HPDE6-E6E7 (cell line): Measurements from ENCODE around the gene TTC8.
"Not testable (repeated sequence)": the region's sequence is repeated elsewhere in the genome, so short reads cannot be mapped to it uniquely, and the experiment has no call there.

ENCODE experiments used
- DNase-seq: peaks from one replicate; pipeline ENCODE4 v3.0.0; 2011; ENCODE audit warnings: missing footprints; ENCODE audit errors: extremely low spot score

Gene TTC8

DNA sequence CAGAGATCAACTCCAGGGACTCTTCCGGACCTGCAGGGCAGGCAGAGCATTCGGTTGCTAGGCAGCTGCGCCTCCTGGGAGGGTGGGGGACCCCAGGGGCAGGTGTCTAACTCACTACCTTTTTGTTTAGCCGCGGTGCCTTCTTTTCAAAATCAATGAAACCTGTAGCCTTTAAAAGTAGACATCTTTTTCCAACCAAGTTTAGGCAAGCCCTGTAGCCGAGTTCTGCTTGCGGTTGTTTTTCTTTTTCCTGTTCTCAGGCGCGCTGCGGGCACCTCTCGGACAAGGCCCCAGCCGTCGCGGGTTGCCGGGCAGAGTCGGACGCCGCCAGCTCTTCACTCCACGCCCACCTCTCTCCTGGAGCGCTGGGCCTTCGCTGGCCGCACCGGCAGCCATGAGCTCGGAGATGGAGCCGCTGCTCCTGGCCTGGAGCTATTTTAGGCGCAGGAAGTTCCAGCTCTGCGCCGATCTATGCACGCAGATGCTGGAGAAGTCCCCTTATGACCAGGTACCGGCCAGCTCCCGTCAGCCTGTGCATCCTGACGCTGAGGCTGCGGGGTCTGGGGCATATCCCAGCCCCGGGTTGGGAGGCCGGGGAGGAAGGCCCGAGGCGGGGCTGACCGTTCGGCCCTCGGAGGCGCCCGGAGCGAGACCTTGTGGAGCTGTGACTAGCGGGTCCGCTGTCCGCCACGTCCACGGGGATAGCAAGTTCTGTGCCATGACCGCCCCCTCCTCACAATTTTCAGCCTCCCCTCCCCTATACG, at the start of gene TTC8:
TSS of gene TTC8 (plus strand) at position 338 of the 764 bp plus-strand sequence. CDS start at position 395, 57 bp downstream.
- peak; percentile 90 for DNase-seq

DNA sequence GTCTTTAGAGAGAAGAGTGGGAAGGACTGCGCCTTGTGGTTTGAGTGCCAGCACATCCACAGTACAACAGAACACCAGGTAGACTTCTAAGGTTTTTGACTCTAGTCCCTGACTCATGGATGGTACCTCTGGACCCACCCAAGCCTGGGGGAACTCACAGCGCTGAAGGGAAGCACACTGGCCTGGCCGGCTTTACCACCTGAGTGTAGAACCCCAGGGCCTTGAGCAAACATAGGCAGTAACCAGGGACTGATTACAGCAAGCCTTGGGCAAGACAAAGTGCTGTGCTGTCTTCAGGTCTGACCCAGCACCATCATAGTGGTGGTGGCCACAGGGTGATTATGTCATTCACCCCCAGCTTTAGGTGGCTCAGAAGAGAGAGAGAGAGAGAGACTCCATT, 48.9 kb upstream of the TTC8 start:
- peak; percentile 27 for DNase-seq

DNA sequence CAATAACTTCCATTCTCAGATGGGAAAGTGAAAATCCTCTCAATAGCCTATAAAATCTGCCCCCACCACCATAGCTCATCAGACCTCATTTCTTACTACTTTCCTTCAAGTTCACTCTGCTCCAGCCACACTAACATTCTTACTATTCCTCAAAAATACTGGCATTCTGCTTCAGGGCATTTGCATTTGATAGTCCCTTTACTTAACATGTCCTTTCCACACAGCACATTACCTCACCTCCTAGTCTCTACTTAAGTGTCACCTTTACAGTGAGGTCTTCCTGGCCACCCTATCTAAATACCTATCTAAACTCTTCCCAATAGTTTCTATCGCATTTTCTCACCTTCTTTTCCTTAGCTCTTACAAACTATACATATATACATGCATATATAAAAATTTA, 38.5 kb upstream of the TTC8 start:
- DNase-seq = no peak

GRCh38 chr14:88786715-88787114, 37.7 kb upstream of the TTC8 start:
- DNase-seq = no peak

DNA sequence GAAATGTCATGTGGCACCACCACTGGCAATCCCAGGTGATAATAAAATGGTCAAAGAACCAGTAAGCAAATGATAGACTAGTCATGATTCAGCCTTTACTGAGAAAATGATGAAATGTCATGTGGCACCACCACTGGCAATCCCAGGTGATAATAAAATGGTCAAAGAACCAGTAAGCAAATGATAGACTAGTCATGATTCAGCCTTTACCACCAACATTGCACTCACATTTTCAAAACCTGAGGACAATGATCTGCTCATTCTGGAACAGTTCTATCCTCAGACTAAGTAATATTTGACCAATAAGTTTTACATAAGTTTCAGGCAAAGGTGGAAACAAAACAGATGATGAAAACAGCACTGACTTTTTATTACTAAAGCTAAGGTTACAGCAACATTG, 34.9 kb upstream of the TTC8 start:
- DNase-seq = not testable (repeated sequence)

- DNase-seq = no peak
Observed at GRCh38 chr14:88790501-88791251, 33.8 kb upstream of the TTC8 start.

DNA sequence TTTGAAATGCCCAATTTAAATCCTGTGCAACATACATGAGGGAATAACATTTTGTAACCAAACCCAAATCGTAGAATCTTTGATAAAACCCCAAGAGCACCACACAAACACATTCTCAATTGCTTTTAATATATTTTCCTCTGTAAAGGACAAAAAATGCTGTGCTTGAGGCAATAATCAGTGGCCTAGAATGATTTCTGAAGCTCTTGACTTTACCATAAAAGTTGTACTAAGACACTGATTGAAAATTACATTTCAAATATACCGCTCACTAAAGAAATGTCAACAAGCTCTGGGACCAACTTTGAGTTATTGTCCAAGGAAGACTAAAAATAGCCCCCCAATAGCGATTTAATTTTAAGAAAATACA, 33.2 kb upstream of the TTC8 start:
- DNase-seq = no peak

DNA sequence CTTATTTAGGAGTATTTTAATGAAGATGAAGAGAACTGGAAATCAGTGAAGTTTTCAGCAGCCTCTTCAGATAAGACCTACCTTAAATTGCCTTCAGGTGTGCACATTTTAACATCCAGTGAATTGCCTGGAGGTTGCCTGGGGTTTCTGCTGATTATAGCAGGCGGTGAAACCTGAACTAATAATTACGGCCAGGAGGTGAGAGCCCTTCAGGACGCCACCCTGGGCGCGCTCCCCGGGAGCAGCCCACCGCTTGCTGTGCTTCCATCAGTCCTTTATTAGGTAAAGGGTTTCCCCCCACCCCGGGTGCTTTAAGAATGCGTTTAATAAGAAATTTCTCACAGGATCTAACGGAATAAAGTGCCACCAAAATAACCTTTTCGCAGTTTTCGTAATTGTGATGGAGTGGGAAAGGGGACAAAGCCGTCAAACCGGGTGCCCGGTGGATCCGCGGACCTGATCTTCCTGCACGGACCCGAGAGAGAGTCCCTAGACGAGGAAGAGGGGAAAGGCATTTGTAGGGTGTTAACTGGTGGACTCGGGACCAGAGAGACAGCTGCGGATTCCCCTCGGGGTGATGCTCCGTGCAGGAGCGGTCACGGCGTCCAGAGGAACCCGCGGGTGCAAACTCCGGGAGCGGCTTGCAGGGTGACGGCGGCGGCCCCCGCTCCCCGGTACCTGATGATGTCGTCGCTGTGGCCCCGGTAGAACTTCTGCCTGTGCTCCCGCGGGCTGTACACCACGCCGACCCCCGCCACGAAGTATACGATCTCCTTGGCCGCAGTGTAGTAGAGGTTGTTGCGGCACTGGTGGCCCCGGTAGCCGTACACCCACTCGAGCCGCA, 32.6 kb upstream of the TTC8 start:
- no peak for DNase-seq

DNA sequence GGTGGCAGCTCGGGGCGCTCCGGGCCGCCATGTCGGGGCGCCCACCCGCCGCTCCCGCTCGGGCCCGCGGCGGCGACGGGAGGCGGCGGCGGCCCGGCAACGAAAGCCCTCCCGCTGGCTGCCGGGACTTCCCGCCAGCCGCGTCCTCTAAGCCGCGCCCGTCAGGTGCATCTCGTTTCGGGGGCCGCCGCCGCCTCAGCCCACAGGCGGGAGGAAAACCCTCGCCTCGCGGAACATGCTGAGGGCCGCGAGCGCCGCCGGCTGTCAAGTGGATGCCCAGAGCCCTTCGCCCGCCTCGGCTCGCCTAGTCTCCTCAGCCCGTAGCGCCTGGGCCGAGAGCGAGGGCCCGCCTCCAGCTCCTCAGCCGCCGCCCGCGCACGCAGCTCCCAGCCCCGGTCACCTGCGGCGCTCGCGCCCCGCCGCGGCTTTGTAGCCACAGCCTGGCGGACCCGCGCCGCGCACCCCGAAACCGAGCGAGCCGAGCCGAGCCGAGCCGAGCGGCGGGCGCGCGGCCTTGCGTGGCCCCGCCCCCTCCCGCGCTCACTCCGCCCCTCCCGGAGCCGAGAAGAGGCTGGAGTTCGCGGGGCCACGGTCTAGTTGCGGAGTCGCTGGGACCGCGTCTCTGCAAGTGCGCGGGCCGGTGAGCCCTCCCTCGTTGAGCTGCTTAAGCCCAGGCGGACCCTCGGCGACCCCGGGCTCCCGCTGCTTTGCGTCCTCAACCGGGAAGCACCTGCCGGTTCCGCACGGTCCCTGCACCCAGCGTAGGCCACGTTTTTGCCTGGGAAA, 31.8 kb upstream of the TTC8 start, which contains the start of gene EML5:
TSS of gene EML5 (minus strand) at position 481 of the 786 bp plus-strand sequence. CDS start at position 31, 450 bp downstream.
- DNase-seq = peak; percentile 62

DNA sequence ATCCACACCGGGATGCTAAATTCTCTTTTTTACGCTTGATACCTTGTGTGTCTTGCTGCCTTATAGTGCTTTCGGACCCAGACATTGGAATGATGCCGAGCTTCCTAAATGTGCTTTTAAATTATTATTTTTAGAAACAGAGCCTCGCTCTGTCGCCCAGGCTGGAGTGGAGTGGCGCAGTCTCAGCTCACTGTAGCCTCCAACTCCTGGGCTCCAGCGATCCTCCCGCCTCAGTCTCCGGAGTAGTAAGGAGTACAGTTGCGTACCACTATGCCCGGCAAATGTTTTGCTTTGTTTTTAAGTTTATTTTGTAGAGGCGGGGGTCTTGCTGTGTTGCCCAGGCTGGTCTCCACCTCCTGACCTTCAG, 31.2 kb upstream of the TTC8 start:
- no peak for DNase-seq

DNA sequence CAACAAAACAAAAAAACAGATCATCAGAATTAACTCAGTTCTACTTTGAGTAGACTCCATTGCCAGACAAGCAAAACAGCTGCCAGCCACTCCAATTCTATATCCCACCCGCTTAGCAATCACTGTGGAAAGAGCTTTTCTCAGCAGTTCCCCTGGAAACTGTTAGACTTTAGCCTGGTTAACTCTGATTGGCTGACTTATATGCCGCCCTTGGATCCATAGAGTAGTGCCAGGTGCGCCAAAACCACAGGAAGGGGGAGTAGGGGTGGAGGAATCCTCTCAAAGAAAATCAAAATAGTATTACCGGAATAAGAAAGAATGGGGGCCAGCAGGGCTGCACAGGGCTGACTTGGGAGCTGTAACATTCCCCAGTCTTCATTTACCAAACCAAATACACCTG, 26.3 kb upstream of the TTC8 start:
- DNase-seq = no peak

- DNase-seq = no peak
Observed at GRCh38 chr14:88799522-88799921, 24.9 kb upstream of the TTC8 start.

DNA sequence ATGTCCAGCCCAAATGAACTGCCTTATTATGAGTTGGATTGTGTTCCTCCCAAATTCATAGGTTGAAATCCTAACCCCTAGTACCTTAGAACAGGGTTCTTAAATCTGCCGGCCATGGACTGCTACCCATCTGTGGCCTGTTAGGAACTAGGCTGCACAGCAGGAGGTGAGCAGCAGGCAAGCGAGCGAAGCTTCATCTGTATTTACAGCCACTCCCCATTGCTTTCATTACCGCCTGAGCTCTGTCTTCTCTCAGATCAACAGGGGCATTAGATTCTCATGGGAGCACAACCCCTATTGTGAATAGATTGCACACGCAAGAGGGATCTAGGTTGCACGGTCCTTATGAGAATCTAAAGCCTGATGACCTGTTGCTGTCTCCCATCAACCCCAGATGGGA, 21.9 kb upstream of the TTC8 start:
- DNase-seq = no peak

DNA sequence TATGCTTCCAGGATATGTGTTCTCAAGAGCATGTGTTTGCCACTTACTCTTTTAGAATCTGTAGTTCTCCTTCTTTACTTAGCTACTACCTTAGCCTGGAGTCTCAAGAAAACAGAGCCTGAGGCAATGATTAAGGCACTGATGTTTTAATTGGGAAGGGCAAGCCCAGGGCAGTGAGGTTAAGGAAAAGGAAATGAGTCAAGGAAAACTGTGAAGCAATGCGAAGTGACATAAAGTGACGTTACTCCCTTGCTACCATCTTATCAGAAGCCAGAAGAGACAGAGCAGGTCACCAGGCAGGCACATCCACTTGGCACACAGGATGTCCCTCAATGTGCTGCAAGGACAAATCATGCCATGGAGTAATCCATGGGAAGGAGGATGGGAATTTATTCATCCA, 20.4 kb upstream of the TTC8 start:
- DNase-seq = no peak

- DNase-seq = no peak
Observed at GRCh38 chr14:88804477-88804876, 20.0 kb upstream of the TTC8 start.

DNA sequence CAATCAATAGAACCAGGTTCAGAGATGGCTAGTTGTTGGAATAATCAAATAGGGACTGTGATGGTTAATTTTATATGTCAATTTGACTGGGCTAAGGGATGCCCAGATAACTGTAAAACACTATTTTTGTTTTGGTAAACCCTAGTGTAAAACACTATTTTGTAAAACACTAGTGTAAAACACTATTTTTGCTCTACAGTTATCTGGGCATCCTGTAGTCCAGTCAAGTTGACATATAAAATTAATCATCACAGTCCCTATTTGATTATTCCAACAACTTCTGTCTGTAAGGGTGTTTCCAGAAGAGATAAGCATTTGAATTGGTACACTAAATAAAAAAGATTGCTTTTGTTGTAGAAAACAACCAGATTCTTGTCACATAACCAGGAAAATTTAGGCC, 16.1 kb upstream of the TTC8 start:
- no peak for DNase-seq

DNA sequence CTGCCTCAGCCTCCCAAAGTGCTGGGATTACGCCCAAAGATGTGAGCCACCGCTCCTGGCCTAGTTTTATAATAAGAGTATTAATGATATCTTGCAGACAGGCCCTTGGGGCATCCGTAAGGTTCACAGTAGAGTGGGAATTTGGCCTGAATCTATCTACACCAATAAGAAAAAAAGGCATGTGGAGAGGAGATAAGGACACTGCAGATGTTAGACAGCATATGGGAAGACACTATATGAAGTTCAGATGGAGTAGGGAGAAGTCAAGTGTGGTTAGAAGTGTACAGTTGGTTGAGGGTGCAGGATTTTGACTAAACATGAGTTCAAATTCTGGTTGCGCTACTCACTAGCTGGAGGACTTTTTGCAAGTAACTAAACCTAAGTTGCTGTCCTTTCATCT, 8.5 kb upstream of the TTC8 start:
- DNase-seq = no peak

- no peak for DNase-seq
Observed at GRCh38 chr14:88818018-88818417, 6.4 kb upstream of the TTC8 start.

GRCh38 chr14:88819674-88820073, 4.8 kb upstream of the TTC8 start:
- not testable (repeated sequence) for DNase-seq

- DNase-seq = no peak
Observed at GRCh38 chr14:88821378-88821777, 3.1 kb upstream of the TTC8 start.

GRCh38 chr14:88821888-88822287, 2.6 kb upstream of the TTC8 start:
- no peak for DNase-seq

DNA sequence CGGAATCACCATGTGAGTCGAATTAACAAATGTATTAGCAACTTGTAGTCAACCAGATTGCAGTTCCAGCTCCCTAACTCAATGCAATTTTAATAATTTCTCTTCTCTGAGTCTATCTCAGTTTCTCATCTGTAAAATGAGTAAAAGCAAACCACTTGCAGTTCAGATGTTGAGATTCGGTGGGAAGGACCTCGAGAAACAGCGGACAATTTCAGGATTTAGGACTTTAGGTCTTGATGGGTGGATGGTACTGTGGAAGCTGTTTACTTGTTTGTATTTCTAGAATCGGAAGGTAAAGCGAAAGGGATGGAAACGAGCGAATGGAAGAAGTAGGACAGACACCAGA, 510 bp upstream of the TTC8 start:
- DNase-seq = no peak
